Measurements from ENCODE around the gene CLDN5.

The CLDN5 gene

GRCh38 chr22:19568337-19569275 lies 44.4 kb upstream of the CLDN5 start:
- DNase-seq (ENCODE audit: low spot score), result no peak
- in situ Hi-C loops (cut with MboI; ENCODE audit: low sequenced_read_pairs, unreplicated experiment), result no loop called here

GRCh38 chr22:19567157-19568009 lies 43.2 kb upstream of the CLDN5 start:
- DNase-seq (ENCODE audit: low spot score), result no peak
- in situ Hi-C loops (cut with MboI; ENCODE audit: low sequenced_read_pairs, unreplicated experiment), result no loop called here
- TF ChIP-seq CTCF (IDR thresholded peaks at IDR 0.05; ENCODE audit: borderline replicate concordance, control extremely low read depth, extremely low read depth, insufficient read depth, missing control alignments), result no peak

More at GRCh38 chr22:19568337-19569275, 44.4 kb upstream of the CLDN5 start:
- no peak for TF ChIP-seq CTCF (IDR thresholded peaks at IDR 0.05; ENCODE audit: borderline replicate concordance, control extremely low read depth, extremely low read depth, insufficient read depth, missing control alignments)

GRCh38 chr22:19566279-19567156 lies 42.3 kb upstream of the CLDN5 start:
- TF ChIP-seq CTCF (IDR thresholded peaks at IDR 0.05; ENCODE audit: borderline replicate concordance, control extremely low read depth, extremely low read depth, insufficient read depth, missing control alignments), result no peak
- no peak for DNase-seq (ENCODE audit: low spot score)
- in situ Hi-C loops (cut with MboI; ENCODE audit: low sequenced_read_pairs, unreplicated experiment), result no loop called here

GRCh38 chr22:19565382-19566278 lies 41.4 kb upstream of the CLDN5 start:
- in situ Hi-C loops (cut with MboI; ENCODE audit: low sequenced_read_pairs, unreplicated experiment), result no loop called here
- no peak for DNase-seq (ENCODE audit: low spot score)
- no peak for TF ChIP-seq CTCF (IDR thresholded peaks at IDR 0.05; ENCODE audit: borderline replicate concordance, control extremely low read depth, extremely low read depth, insufficient read depth, missing control alignments)

- in situ Hi-C loops (cut with MboI; ENCODE audit: low sequenced_read_pairs, unreplicated experiment), result no loop called here
- no peak for DNase-seq (ENCODE audit: low spot score)
- TF ChIP-seq CTCF (IDR thresholded peaks at IDR 0.05; ENCODE audit: borderline replicate concordance, control extremely low read depth, extremely low read depth, insufficient read depth, missing control alignments), result no peak
Observed at GRCh38 chr22:19559956-19560355, 35.7 kb upstream of the CLDN5 start.
